SU-DHL-6 (cell line): ENCODE results near the gene NKTR.

Source experiments
- H2AFZ ChIP-seq: fragments of 200-600 bp; sonication (generic); 2 replicates; pipeline ENCODE4 v1.6.1; 2014; ENCODE audit warnings: low read depth, mild to moderate bottlenecking, moderate library complexity, mixed read lengths, antibody characterized with exemption, low read length; ENCODE audit not compliant: severe bottlenecking
- H3F3A ChIP-seq: fragments of 200-600 bp; shearing (Covaris generic); 2 replicates; pipeline ENCODE4 v1.6.0; 2016; ENCODE audit warnings: antibody characterized with exemption, mild to moderate bottlenecking; ENCODE audit not compliant: insufficient read depth
- H3K27ac ChIP-seq: fragments of 200-600 bp; sonication (generic); 2 replicates; pipeline ENCODE4 v1.5.1; 2016; ENCODE audit warnings: low read depth, mild to moderate bottlenecking, low read length, moderate library complexity, mixed read lengths
- H3K27me3 ChIP-seq: fragments of 200-600 bp; sonication (generic), shearing (Covaris generic); 2 replicates; pipeline ENCODE4 v1.6.0; 2014; ENCODE audit warnings: mild to moderate bottlenecking, low read length
- H3K36me3 ChIP-seq: fragments of 200-600 bp; sonication (generic); 2 replicates; pipeline ENCODE4 v1.6.1; 2014; ENCODE audit warnings: mild to moderate bottlenecking, low read length, mixed read lengths
- H3K4me2 ChIP-seq: fragments of 300-600, 200-600 bp; shearing (Covaris generic), sonication (generic); 2 replicates; pipeline ENCODE4 v1.6.0; 2014; ENCODE audit warnings: low read length, low read depth, mild to moderate bottlenecking; ENCODE audit not compliant: poor library complexity, severe bottlenecking
- H3K4me3 ChIP-seq: fragments of 200-600 bp; sonication (generic); 2 replicates; pipeline ENCODE4 v1.5.1; 2014; ENCODE audit warnings: antibody characterized with exemption, low read length, mild to moderate bottlenecking, mixed read lengths; ENCODE audit not compliant: insufficient read depth, poor library complexity, severe bottlenecking
- H3K79me2 ChIP-seq: fragments of 200-600 bp; sonication (generic); 2 replicates; pipeline ENCODE4 v1.6.1; 2014; ENCODE audit warnings: mild to moderate bottlenecking, low read length, moderate library complexity; ENCODE audit not compliant: insufficient read depth
- H3K9ac ChIP-seq: fragments of 200-600 bp; sonication (generic); 2 replicates; pipeline ENCODE4 v1.7.0; 2014; ENCODE audit warnings: mild to moderate bottlenecking, low read length
- H3K9me2 ChIP-seq: fragments of 200-600 bp; sonication (generic); replicated peaks from 2 replicates; pipeline ENCODE4 v1.6.1; 2014; ENCODE audit warnings: low read length; ENCODE audit not compliant: insufficient read depth
- H3K9me3 ChIP-seq: fragments of 200-600 bp; sonication (generic); 2 replicates; pipeline ENCODE4 v1.6.1; 2014; ENCODE audit warnings: low read length, mixed read lengths; ENCODE audit not compliant: insufficient read depth
- H4K20me1 ChIP-seq: fragments of 200-600 bp; sonication (generic); 2 replicates; pipeline ENCODE4 v1.6.1; 2014; ENCODE audit warnings: low read depth, mild to moderate bottlenecking, antibody characterized with exemption, low read length, moderate library complexity, mixed read lengths
- EZH2phosphoT487 ChIP-seq: fragments of 200-600 bp; sonication (generic), shearing (Covaris generic); conservative IDR thresholded peaks from 2 replicates; pipeline ENCODE4 v1.6.1; 2018; ENCODE audit warnings: mild to moderate bottlenecking, antibody characterized with exemption, low read length, moderate library complexity, mixed read lengths
- TF ChIP-seq, protein P1 (sequence below): fragments of 200-600 bp; sonication (generic); IDR thresholded peaks from one replicate; pipeline ENCODE4 v1.5.1; 2017; ENCODE audit warnings: antibody characterized with exemption, mild to moderate bottlenecking, low read length, moderate library complexity; ENCODE audit not compliant: insufficient read depth, poor library complexity, severe bottlenecking

The NKTR gene

GRCh38 chr3:42653303-42653559 lies 52.7 kb downstream of the NKTR start:
- Histone ChIP-seq H3K9me2 (no peaks in the 10 kb centered on the region), H4K20me1 (no peaks in the 10 kb centered on the region), H3K36me3 (no peaks in the 10 kb centered on the region), H2AFZ (no peak overlapping the region), H3K27me3 (no peaks in the 10 kb centered on the region), H3K4me2 (no peak overlapping the region), H3K4me3 (no peak overlapping the region), H3K9ac (no peak overlapping the region), H3K79me2 (no peaks in the 10 kb centered on the region), H3K9me3 (no peaks in the 10 kb centered on the region), H3F3A (0 out of 2 replicates have a peak, but pooled peaks cover under 1% of the 10 kb centered on the region), H3K27ac (no peak overlapping the region)
- TF ChIP-seq, protein P1, sequence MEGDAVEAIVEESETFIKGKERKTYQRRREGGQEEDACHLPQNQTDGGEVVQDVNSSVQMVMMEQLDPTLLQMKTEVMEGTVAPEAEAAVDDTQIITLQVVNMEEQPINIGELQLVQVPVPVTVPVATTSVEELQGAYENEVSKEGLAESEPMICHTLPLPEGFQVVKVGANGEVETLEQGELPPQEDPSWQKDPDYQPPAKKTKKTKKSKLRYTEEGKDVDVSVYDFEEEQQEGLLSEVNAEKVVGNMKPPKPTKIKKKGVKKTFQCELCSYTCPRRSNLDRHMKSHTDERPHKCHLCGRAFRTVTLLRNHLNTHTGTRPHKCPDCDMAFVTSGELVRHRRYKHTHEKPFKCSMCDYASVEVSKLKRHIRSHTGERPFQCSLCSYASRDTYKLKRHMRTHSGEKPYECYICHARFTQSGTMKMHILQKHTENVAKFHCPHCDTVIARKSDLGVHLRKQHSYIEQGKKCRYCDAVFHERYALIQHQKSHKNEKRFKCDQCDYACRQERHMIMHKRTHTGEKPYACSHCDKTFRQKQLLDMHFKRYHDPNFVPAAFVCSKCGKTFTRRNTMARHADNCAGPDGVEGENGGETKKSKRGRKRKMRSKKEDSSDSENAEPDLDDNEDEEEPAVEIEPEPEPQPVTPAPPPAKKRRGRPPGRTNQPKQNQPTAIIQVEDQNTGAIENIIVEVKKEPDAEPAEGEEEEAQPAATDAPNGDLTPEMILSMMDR = no peak

DNA sequence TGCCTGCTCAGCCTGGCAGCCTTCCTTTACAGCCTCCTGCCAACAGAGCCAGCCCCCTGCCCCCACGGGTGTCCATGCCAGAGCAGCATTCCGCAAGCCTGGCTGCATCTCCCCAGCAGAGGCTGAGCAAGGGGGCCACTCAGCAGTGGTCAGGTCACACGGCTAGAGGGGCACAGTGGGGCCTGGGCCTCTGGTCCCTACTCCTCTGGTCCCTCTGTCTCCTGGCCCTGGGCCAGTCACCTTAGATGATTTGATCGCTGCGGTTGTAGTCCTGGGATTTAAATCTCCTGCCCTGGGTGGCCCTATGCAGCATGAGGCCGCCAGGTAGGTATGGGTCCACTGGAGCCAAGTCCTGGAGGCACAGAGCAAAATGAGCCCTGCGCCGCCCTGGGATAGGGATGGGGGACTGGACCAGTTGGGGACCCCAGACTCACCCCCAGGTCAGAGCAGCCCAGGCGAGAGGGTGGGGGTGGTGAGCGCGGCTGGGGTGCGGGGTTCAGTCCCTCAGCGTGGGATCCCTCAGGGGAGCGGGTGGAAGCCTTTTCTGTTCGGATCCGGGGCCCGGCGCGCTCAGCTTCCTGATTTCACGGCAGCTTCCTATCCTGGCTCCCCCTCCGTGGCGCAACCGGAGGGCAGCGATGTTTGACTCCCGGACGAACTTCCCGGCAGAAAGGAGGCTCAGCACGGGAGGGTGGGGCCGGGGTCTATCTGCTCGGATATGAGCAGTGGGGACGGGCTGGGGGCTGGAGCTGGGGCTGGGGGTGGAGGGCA lies 53.3 kb downstream of the NKTR start, which contains the start of gene ZBTB47:
TSS of gene ZBTB47 (plus strand) at position 138 of the 771 bp plus-strand sequence. CDS start 4,659 bp downstream, outside the sequence.
- TF ChIP-seq EZH2phosphoT487 = no peak
- TF ChIP-seq, protein P1 = no peak
- H4K20me1 ChIP-seq = no peaks in the 10 kb centered on the region
- no peaks in the 10 kb centered on the region for H3K27me3 ChIP-seq
- no peaks in the 10 kb centered on the region for H3K9me2 ChIP-seq
- H3K27ac ChIP-seq = no peak within 1 kb of the TSS
- H3F3A ChIP-seq = no peaks in the 10 kb centered on the region
- H3K9ac ChIP-seq = no peak within 1 kb of the TSS
- no peak within 1 kb of the TSS for H3K4me2 ChIP-seq
- H3K4me3 ChIP-seq = no peak within 1 kb of the TSS
- H2AFZ ChIP-seq = no peak within 1 kb of the TSS
- no peaks in the 10 kb centered on the region for H3K79me2 ChIP-seq
- no peaks in the 10 kb centered on the region for H3K36me3 ChIP-seq
- H3K9me3 ChIP-seq = no peaks in the 10 kb centered on the region

- H3K4me3 ChIP-seq = no peak overlapping the region
- H3K9me2 ChIP-seq = no peaks in the 10 kb centered on the region
- no peaks in the 10 kb centered on the region for H3K9me3 ChIP-seq
- no peak overlapping the region for H3K27ac ChIP-seq
- no peaks in the 10 kb centered on the region for H3F3A ChIP-seq
- H2AFZ ChIP-seq = no peak overlapping the region
- H3K27me3 ChIP-seq = no peaks in the 10 kb centered on the region
- no peaks in the 10 kb centered on the region for H4K20me1 ChIP-seq
- no peaks in the 10 kb centered on the region for H3K36me3 ChIP-seq
- no peak for TF ChIP-seq EZH2phosphoT487
- TF ChIP-seq, protein P1 = no peak
- no peaks in the 10 kb centered on the region for H3K79me2 ChIP-seq
- no peak overlapping the region for H3K4me2 ChIP-seq
- no peak overlapping the region for H3K9ac ChIP-seq
These were observed 54.1 kb downstream of the NKTR start for GRCh38 chr3:42654331-42655201.
